ENCODE results near the gene GNAO1.

The GNAO1 gene

GRCh38 chr16:56198006-56198754 is 6.9 kb downstream of the GNAO1 start:
- DNase-seq (ENCODE audit: low read depth) = no peak

DNA sequence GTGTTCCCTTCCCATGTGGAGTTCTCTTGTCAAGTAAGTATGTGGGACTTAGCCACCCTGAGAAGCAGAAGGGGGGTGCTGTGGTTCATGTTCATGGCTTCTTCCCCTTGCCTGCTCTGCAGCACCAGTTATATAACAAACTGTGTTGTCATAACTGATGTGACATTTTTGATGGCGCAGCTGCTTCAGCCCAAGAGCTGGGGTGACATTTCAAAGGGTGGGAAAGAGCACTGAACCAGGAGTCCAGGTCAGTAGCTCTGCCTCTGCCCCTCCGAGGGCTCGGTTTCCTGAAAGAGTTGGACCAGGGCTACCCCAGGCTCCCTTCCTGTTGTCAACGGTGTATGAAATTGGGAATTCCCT is 7.4 kb downstream of the GNAO1 start:
- no peak for DNase-seq (ENCODE audit: low read depth)

DNA sequence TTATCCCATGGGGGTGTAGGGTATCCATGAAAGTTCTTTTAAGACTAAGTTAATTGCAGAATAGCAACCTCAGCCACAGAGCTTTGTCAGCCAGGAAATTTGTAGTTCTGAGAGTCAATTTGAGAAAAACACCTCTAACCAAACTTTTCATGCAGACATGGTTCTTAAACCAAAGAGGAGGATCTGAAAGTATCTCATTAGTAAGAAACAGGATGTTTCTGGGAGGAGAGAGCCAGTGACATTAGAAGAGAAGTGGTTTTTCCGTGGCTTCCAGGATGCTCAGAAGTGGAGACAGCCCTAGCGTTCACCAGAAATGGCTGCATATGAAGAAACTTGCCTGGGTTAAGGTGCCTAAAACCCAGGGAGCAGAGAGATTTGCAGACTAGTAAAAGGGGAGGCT is 7.9 kb downstream of the GNAO1 start:
- no peak for DNase-seq (ENCODE audit: low read depth)

GRCh38 chr16:56201030-56201429 is 9.7 kb downstream of the GNAO1 start:
- no peak for DNase-seq (ENCODE audit: low read depth)

DNA sequence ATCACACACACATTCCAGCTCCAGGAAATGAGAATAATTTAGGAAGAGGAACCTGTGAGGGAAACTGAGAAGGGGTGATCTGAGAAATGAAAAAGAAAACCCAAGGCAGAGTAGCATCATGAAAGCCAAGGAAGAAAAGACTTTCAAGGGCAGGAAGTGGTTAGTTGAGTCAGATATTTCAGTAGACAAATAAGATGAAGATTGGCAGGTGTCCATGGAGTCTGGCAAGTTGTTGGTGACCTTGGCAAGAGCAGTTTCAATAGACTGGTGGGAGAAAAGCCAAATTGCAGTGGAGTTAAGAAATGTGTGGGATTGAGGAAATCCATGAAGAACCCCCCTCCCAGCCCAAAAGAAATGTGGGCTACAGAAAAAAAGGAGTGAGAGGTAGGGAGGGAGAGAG is 10.7 kb downstream of the GNAO1 start:
- DNase-seq (ENCODE audit: low read depth) = no peak

- DNase-seq (ENCODE audit: low read depth) = peak; percentile 43
Measured at GRCh38 chr16:56203052-56203451, 11.8 kb downstream of the GNAO1 start.

DNA sequence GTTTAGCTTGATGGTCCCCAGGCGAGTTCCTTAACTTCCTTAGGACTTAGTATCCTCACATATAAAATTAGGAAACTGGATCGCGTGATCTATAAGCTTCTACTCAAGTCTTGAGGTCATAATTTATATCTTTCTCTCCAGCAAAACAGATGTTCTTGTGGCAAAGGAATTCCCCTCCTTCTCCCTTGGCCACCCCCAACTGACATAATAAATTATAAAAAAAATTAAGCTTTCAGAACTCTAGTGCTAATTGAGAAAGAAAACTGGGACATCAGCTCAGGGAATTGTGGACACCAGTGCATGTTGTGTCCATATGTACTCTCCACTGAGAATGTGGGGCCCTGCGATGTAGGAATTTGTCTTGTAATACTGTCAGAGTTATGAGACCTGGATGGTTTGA is 13.5 kb downstream of the GNAO1 start:
- DNase-seq (ENCODE audit: low read depth) = no peak

GRCh38 chr16:56206951-56207350 is 15.7 kb downstream of the GNAO1 start:
- no peak for DNase-seq (ENCODE audit: low read depth)

DNA sequence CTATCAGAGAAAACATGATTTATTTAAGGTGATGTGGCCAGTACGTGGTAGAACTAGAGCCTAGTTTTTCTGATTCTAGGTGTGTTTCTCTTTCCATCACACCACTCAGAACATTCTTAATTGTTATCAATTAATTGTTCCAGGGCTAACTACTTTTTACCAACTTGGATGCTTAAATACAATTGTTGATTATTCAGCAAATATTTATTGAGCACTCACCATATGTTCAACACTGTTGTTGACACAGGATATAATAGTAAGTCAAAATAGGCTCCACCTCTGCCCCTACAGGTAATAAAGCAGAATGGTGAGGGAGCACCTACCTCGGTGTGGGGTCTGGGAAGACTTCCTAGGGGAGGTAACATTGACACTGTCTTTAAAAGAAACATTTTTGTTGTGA is 16.1 kb downstream of the GNAO1 start:
- no peak for DNase-seq (ENCODE audit: low read depth)

GRCh38 chr16:56211435-56211981 is 20.2 kb downstream of the GNAO1 start:
- DNase-seq (ENCODE audit: low read depth) = no peak

DNA sequence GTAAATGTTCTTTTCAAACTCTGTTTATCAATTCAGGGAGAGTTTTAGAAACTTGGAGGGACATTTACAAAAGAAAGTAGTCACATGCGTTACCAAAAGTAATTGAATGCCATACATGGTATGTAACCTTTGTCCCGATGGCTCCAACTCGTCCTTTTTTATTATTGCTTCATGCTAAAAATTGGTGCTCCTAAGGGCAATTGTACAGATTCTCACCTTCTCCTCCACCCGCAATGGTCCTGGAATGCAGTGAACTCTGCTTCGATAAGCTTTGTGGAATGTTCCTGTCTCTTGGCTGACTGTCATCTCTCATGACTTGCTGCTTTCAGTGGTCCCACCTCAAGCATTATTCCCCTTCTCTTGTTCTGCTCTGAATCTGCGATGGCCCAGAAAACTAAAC is 20.9 kb downstream of the GNAO1 start:
- DNase-seq (ENCODE audit: low read depth) = no peak

DNA sequence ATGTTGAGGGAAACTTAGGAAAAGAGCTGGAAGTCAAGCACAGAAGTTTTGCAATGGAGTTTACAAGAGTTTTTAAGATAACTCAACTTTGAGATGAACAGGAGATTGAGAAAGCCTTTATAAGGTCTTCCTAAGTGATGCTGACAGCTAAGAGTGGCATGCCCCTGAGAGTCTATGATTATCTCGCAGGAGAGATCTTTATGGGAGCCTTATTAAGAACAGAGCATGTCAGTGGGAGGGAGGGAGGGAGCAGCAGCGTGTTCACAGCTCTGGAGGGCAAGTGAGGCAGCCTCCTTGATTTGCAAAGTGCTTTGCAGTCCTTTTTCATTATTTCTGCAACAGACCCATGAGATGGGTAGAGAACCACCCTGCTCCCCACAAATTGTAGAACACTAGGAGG is 30.7 kb downstream of the GNAO1 start:
- no peak for DNase-seq (ENCODE audit: low read depth)

- no peak for DNase-seq (ENCODE audit: low read depth)
Measured at GRCh38 chr16:56222474-56222997, 31.2 kb downstream of the GNAO1 start.

DNA sequence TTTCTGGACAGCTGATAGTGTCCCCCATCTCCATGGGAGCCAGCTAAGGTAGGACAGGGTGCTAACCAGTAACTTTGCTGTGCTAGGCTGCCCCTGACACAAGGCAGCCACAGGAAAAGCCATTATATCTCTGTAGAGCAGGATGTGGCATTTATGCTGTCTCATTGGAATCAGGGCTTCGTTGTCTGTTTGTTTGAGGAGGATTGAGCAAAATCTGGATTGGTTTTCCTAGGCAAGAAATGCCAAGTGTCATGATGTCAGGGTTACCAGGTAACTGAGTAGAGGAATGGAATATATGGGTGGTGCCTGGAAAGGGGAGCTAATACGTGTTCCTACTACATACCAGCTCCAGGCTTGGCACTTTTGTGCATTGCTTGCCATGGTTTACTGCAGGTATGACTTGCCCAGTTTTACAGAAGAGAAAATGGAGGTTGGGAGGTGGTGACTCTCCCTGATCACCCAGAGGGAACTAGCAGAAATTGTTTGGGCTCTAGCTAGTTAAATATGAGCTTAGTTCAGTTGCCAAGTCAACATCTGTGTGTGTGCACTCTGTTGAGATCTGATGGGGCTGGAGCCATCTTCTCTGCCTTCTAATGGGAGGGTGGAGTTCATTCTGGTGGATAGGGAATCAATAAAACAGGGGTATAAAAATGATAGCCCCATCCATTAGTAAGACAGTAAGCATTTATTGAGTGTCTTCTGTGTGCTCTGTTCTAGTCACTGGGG is 33.9 kb downstream of the GNAO1 start:
- DNase-seq (ENCODE audit: low read depth) = no peak

- DNase-seq (ENCODE audit: low read depth) = no peak
Measured at GRCh38 chr16:56226187-56226586, 34.9 kb downstream of the GNAO1 start.

DNA sequence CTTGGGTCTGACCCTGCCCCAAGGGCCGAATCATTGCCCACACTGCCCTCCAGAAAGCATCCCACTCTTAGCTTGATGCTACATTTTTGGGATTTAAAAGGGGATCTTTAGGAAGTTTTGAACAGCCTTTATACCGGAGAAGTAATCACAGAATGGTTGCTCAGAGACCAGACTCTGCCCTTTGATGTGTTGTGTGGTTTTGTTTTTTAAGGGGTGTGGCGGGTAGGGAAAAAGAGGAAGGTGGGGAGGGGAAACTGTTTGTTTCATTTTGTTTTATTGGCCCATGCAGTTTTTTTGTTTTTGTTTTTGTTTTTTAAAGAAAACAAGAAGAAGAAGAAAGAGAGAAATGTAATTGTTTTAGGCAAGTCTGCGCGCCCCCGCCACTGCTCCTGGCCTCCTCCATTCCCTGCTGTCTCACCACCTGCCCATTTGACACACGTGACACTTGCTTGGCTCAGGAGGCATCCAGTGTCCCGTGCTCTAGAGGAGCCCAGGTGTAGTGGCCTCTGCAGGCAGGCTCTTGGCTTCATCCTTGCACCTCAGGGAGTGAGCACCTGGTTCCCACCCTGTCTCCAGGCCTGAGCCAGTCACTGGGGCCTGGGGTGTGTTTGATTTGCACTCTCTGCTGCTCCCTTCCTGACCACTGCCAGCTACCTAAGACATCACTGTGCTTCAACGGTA is 35.7 kb downstream of the GNAO1 start:
- DNase-seq (ENCODE audit: low read depth) = no peak

DNA sequence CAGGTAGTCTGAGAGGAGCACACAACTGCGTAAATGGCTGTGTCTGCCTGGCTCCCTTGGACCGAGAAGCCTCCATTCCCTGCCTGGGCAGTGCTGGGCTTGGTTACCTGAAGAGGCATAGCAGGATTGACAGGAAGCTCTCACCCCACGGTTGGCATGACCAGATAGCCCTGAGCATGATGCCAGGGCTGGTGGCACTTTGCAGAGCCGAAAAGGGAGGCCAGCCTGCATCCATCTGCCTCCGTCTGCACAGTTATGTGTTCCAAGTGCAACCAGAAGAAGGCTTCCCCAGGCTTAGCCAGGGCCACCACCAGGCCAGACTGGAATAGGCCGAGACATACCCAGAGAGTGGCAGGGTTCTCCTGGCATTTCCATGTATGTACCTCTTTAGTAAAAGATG is 36.6 kb downstream of the GNAO1 start:
- no peak for DNase-seq (ENCODE audit: low read depth)

DNA sequence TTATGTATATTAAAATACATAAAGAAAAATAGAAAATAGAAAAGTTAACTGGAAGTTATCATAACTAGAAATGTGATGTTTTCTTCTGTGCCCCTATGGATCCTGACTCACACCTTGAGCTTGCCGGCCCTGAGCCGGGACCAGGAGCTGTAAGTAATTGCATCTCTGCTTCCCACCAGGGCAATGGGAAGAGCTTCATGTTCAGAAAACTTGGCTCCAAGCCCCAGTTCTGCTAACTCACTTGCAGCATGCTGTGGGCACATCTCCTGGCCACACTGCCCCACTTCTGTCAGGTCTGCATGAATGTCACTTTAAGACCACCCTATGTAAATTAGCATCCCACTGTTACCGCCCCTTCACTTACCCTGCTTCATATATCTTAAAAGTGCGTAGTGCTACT is 37.2 kb downstream of the GNAO1 start:
- no peak for DNase-seq (ENCODE audit: low read depth)

GRCh38 chr16:56233795-56234566 is 42.7 kb downstream of the GNAO1 start:
- no peak for DNase-seq (ENCODE audit: low read depth)

DNA sequence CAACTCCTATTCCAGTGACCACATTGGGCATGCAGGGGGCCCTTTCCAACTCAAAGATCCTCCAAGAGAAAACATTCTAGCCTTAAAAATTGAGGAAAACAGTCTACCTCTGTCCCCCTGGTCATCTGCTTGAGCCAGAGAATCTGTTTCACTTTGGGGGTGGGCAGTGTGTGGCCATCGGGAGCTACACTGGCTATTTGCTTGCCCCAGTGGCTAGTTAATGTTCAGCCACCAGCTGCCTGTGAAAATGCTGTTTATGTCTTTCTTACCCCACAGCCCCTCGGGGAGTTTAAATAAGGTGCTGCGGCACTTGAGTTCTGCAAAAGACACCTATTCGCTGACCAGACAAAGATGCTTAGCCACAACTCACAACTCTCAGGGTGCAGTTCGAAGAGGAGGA is 43.4 kb downstream of the GNAO1 start:
- no peak for DNase-seq (ENCODE audit: low read depth)

DNA sequence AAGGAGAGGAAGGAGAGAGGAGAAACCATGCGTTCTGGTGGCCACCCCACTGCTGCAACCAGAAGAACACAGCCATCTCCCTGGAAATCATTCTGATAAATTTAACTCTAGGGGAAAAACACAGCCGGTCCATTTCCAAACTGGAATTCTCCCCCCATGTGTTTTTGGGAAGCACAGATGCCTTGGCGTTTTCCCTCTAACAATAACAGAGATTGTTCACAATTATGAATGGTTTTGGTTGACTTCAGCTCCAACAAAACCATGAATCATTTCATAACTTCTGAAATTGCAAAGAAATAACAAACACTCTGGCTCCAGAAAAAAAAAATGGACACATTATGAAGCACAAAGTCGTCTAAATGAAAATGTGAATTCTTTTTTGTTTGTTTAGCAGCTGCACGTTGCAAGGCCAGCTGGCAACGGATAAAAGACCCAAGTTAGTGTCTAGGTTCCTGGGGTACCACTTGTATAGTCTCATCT is 46.2 kb downstream of the GNAO1 start:
- no peak for DNase-seq (ENCODE audit: low read depth)

DNA sequence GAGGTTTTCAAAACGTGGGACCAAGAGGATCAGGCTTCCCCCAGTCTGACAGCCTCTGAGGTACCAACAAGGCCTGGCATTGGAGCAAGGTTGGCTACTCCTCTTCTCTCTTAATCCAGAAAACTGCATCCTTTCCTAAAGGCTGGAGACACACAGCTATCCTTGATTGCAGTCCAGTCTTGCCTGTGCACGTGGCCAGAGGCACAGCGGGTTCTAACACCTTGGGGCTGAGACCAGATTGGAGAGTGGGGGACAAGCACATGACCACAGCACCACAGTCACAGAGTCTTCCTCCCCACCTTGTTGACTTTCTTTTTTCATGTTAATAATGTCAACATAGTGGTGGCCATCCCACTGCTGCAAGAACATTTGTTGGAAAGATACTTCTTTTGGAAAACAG is 46.9 kb downstream of the GNAO1 start:
- no peak for DNase-seq (ENCODE audit: low read depth)
